SK-N-SH (cell line): ENCODE measurements around the gene HEBP1. TPM values are rescaled to one million over a fixed set of nuclear protein-coding genes. Genes with fewer than 3 reads are reported as not detected.

Source experiments
- CTCF ChIA-PET: fragments of 300-600, 350-600 bp; formaldehyde crosslinking; extraction: SDS; loops from one replicate; lab custom pipeline; 2021; lab: Yijun Ruan, JAX
- POLR2A ChIA-PET: fragments of 350-600 bp; sonication (Branson Sonifier 250); formaldehyde crosslinking; extraction: SDS; loops from one replicate; lab custom pipeline; 2020; ENCODE audit warnings: antibody characterized with exemption, inconsistent platforms; lab: Yijun Ruan, JAX
- DNase-seq: peaks from one replicate; pipeline ENCODE4 v3.0.0; 2012
- H2AFZ ChIP-seq: fragments of 200-600 bp; sonication (generic); 2 replicates; pipeline ENCODE4 v1.8.1; 2016; ENCODE audit warnings: antibody characterized with exemption, mild to moderate bottlenecking, low read depth
- H3F3A ChIP-seq: fragments of 200-600 bp; sonication (generic); replicated peaks from 2 replicates; pipeline ENCODE3; 2016; ENCODE audit warnings: antibody characterized with exemption, mild to moderate bottlenecking; ENCODE audit not compliant: insufficient read depth
- H3K27ac ChIP-seq, 2 experiments: fragments of 200-500 bp in 1 of 2; fragments of 200-600 bp in 1 of 2; sonication (Bioruptor generic) in 1 of 2; sonication (generic), shearing (Covaris generic) in 1 of 2; 2 replicates each; pipeline versions ENCODE4 v1.5.1 to v1.6.1; 2014 to 2016; ENCODE audit warnings: low read depth in 2 of 2, inconsistent platforms in 1 of 2, low read length in 1 of 2, mild to moderate bottlenecking in 1 of 2, mixed read lengths in 1 of 2
- H3K27me3 ChIP-seq: fragments of 200-600 bp; sonication (generic), shearing (Covaris generic); 2 replicates; pipeline ENCODE4 v1.6.1; 2016; ENCODE audit warnings: mixed run types; ENCODE audit not compliant: insufficient read depth
- H3K36me3 ChIP-seq, 2 experiments: fragments of 200-500 bp in 1 of 2; fragments of 200-600 bp in 1 of 2; sonication (Bioruptor generic) in 1 of 2; sonication (generic) in 1 of 2; replicated peaks in 1 of 2; 2 replicates each; pipeline versions ENCODE3 to v1.5.1; 2014 to 2016; ENCODE audit warnings: low read length in 1 of 2, mild to moderate bottlenecking in 1 of 2; ENCODE audit not compliant: insufficient read depth in 2 of 2, control insufficient read depth in 1 of 2
- H3K4me1 ChIP-seq, 2 experiments: fragments of 200-500 bp in 1 of 2; fragments of 200-600 bp in 1 of 2; sonication (Bioruptor generic) in 1 of 2; sonication (generic), shearing (Covaris generic) in 1 of 2; 2 replicates each; pipeline versions ENCODE4 v1.5.1 to v1.6.1; 2014 to 2016; ENCODE audit warnings: low read depth in 1 of 2, low read length in 1 of 2, mixed run types in 1 of 2; ENCODE audit not compliant: insufficient read depth in 2 of 2, control insufficient read depth in 1 of 2
- H3K4me2 ChIP-seq: fragments of 200-600 bp; sonication (generic), shearing (Covaris generic); 2 replicates; pipeline ENCODE4 v1.6.1; 2017; ENCODE audit warnings: mixed run types
- H3K4me3 ChIP-seq, 2 experiments: fragments of 200-500 bp in 1 of 2; fragments of 200-600 bp in 1 of 2; sonication (Bioruptor generic) in 1 of 2; sonication (generic), shearing (Covaris generic) in 1 of 2; 2 replicates each; pipeline versions ENCODE4 v1.5.1 to v1.8.1; 2014 to 2016; ENCODE audit warnings: low read depth in 2 of 2, inconsistent platforms in 1 of 2, low read length in 1 of 2, mild to moderate bottlenecking in 1 of 2, mixed read lengths in 1 of 2, moderate library complexity in 1 of 2
- H3K79me2 ChIP-seq: fragments of 200-600 bp; sonication (generic); 2 replicates; pipeline ENCODE4 v1.8.1; 2017; ENCODE audit warnings: mild to moderate bottlenecking; ENCODE audit not compliant: insufficient read depth
- H3K9ac ChIP-seq: fragments of 200-600 bp; sonication (generic); 2 replicates; pipeline ENCODE4 v1.6.1; 2017; ENCODE audit warnings: mixed run types
- H3K9me2 ChIP-seq: fragments of 200-600 bp; sonication (generic); 2 replicates; pipeline ENCODE4 v1.6.1; 2017; ENCODE audit warnings: mixed run types
- H3K9me3 ChIP-seq: fragments of 200-600 bp; sonication (generic); 2 replicates; pipeline ENCODE4 v1.6.1; 2017; ENCODE audit warnings: mixed run types, mild to moderate bottlenecking, moderate library complexity
- H4K20me1 ChIP-seq: fragments of 200-600 bp; sonication (generic); 2 replicates; pipeline ENCODE4 v1.6.1; 2017; ENCODE audit warnings: mild to moderate bottlenecking, mixed run types; ENCODE audit not compliant: insufficient read depth
- CHD2 ChIP-seq: fragments of 150-350 bp; IDR thresholded peaks from 2 replicates; pipeline ENCODE4 v1.6.1; 2018; ENCODE audit warnings: low read length; ENCODE audit not compliant: partially characterized antibody
- EZH2phosphoT487 ChIP-seq: fragments of 200-600 bp; sonication (generic); IDR thresholded peaks from 2 replicates; pipeline ENCODE4 v1.6.1; 2017; ENCODE audit warnings: low read depth, mixed run types, mild to moderate bottlenecking, antibody characterized with exemption, moderate library complexity, borderline replicate concordance
- MAX ChIP-seq: IDR thresholded peaks from 2 replicates; pipeline ENCODE4 v1.4.0; 2012; ENCODE audit warnings: low read depth
- PBX3 ChIP-seq: IDR thresholded peaks from 2 replicates; pipeline ENCODE4; 2012
- POLR2AphosphoS5 ChIP-seq: IDR thresholded peaks from 2 replicates; pipeline ENCODE4 v1.6.1; 2012; ENCODE audit warnings: low read depth, low read length
- RAD21 ChIP-seq: IDR thresholded peaks from 2 replicates; pipeline ENCODE4 v1.6.1; 2012; ENCODE audit warnings: mild to moderate bottlenecking, low read length
- RCOR1 ChIP-seq: fragments of 150-350 bp; IDR thresholded peaks from 2 replicates; pipeline ENCODE4 v1.6.1; 2017; ENCODE audit warnings: antibody characterized with exemption, low read length
- REST ChIP-seq: IDR thresholded peaks from 2 replicates; pipeline ENCODE4 v1.6.1; 2012; ENCODE audit warnings: mild to moderate bottlenecking, low read depth, low read length, moderate library complexity
- USF1 ChIP-seq: IDR thresholded peaks from 2 replicates; pipeline ENCODE4 v1.4.0; 2012; ENCODE audit warnings: low read depth, borderline replicate concordance
- WGBS: methylation state at CpG from one replicate; pipeline ENCODE4 v1.1.6; 2017; ENCODE audit warnings: low lambda C conversion rate; 5-methylcytosine and 5-hydroxymethylcytosine counted together
- polyA plus RNA-seq, 3 experiments: library from polyadenylated mRNA; depleted of rRNA; stranded (reverse); fragments of >200 nt; gene quantifications; 2 replicates each; pipeline ENCODE4 v1.2.3, GENCODE V29; 2012

Gene HEBP1
- polyA plus RNA-seq, 1 of the 3 experiments (the other 2 are of a cell fraction), result 17.9 TPM

- no peak for TF ChIP-seq REST
- TF ChIP-seq RCOR1, result no peak
- TF ChIP-seq EZH2phosphoT487, result no peak
Measured at GRCh38 chr12:13030541-13031291, 30.7 kb upstream of the HEBP1 start (continued).

- no peaks in the 10 kb centered on the region for H3K79me2 ChIP-seq
- H3K9me3 ChIP-seq, result no peaks in the 10 kb centered on the region
- DNase-seq, result no peak
- no peak overlapping the region for H2AFZ ChIP-seq
- ChIA-PET CTCF (interaction anchor here (1.7 kb wide), 1 partner anchor 183 kb away, joined by 3 read pairs; no protein-coding TSS in a partner anchor), POLR2A (no interaction called here)
- no peak overlapping the region for H3K4me3 ChIP-seq
- no peaks in the 10 kb centered on the region for H3F3A ChIP-seq
- no peak overlapping the region for H3K27ac ChIP-seq
- 69% methylated on average over 4 of the region's 4 CpGs for WGBS
- H3K4me2 ChIP-seq, result no peak overlapping the region
- TF ChIP-seq USF1 (no peak), RAD21 (no peak), PBX3 (no peak), POLR2AphosphoS5 (no peak), CHD2 (no peak), MAX (no peak)
- H3K4me1 ChIP-seq, result no peaks in the 10 kb centered on the region
- H3K36me3 ChIP-seq, result no peaks in the 10 kb centered on the region
- no peak overlapping the region for H3K9ac ChIP-seq
- H3K27me3 ChIP-seq, result no peaks in the 10 kb centered on the region; the same call in 1 of the 2 replicates
- no peaks in the 10 kb centered on the region for H4K20me1 ChIP-seq
- no peaks in the 10 kb centered on the region for H3K9me2 ChIP-seq
Measured at GRCh38 chr12:13028825-13029570, 28.9 kb upstream of the HEBP1 start.
